Stimulated activated CD4-positive, alpha-beta T cell treated with anti-CD3 and anti-CD28 coated beads, Interleukin-12 subunit alpha, Interleukin-12 subunit beta, amount 100 ng/mL, for 24 hours (primary cell): Measurements from ENCODE around the gene ADAMTS13.

Experiments
- DNase-seq, 2 experiments: peaks; one replicate each; pipeline ENCODE4 v3.0.0-alpha.2; 2020; ENCODE audit warnings: low read depth in 2 of 2

ADAMTS13 gene

DNA sequence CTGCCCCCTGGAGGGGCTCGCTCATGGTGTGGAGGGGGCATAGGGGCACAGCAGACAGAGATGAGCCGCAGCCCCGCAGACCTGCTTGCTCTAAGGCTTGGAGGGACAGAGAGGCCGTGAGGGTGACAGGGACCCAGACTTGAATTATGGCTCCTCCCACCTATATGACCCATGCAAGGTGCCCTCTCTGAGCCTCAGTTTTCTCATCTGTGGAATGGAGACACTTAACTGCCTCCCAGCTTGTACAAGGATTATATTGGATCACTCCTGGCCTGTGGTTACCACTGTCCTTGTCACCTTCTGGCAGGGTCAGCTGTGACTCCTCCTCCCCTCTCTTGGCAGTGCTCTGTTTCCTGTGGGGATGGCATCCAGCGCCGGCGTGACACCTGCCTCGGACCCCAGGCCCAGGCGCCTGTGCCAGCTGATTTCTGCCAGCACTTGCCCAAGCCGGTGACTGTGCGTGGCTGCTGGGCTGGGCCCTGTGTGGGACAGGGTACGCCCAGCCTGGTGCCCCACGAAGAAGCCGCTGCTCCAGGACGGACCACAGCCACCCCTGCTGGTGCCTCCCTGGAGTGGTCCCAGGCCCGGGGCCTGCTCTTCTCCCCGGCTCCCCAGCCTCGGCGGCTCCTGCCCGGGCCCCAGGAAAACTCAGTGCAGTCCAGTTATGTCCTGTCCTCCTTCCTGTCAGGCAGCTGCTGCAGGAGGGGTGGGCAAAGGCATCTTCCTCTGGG, 32.9 kb downstream of the ADAMTS13 start:
- DNase-seq, result no peak

DNA sequence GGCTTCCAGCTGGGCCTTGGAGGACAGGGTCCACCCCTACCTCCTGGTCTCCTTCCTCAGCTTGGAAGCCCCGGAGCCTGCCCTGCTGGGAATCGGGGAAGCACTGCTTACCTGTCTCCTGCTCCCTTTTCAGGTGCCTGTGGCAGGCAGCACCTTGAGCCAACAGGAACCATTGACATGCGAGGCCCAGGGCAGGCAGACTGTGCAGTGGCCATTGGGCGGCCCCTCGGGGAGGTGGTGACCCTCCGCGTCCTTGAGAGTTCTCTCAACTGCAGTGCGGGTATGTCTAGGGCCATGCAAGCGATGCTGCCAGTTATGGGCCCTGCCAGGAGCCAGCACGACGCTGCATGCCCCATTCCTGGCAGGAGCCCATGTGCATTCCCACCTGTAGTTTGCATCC, 33.8 kb downstream of the ADAMTS13 start:
- no peak for DNase-seq

DNA sequence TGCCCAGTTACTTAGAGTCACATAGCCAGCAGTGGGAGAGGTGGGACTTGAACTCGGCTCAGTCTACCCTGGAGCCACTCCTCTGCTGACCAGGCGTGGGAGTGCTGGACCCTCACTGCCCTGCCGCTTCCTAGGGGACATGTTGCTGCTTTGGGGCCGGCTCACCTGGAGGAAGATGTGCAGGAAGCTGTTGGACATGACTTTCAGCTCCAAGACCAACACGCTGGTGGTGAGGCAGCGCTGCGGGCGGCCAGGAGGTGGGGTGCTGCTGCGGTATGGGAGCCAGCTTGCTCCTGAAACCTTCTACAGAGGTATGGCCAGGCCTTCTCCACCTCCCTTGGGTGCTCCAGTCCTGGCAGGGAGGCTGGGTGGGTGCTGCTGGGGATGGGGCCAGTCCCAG, 34.2 kb downstream of the ADAMTS13 start:
- DNase-seq, result no peak

DNA sequence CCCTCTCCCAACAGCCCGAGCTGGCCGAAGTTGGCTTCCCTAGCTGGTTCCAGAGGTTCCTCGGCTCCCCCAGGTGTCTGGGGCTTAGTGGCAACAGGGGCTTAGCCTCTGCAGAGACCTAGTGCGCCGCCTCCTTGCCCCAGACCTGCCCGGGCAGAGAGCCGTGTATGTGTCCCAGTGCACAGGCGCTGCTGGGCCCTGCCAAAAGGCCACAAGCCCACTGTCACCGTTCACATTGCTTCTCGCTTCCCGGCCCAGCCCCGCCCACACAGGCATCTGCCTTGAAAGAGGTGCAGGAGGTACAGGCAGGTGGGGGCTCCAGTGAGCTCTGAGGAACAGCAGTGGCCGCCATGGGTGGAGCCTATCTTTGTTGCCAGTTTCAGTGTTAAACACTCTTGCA, 35.1 kb downstream of the ADAMTS13 start:
- DNase-seq, result no peak

DNA sequence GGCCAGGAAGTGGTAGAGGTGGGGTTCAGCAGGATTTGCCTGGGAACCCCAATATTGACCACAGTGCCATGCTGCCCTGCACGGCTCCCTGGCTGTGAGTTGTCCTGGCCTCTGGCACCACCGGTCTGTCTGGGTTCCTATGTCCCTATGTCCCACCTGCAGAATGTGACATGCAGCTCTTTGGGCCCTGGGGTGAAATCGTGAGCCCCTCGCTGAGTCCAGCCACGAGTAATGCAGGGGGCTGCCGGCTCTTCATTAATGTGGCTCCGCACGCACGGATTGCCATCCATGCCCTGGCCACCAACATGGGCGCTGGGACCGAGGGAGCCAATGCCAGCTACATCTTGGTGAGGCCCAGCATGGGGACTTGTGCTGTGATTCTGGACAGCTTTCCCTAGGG, 35.6 kb downstream of the ADAMTS13 start:
- DNase-seq, result no peak

GRCh38 chr9:133458643-133459312, 36.6 kb downstream of the ADAMTS13 start:
- DNase-seq, result no peak

GRCh38 chr9:133459476-133460404, 37.6 kb downstream of the ADAMTS13 start, which contains the start of gene CACFD1:
CACFD1 (plus strand) TSS chr9:133459978; CDS start chr9:133460067, 89 bp downstream.
- peak; percentile 83 to 93 for DNase-seq

DNA sequence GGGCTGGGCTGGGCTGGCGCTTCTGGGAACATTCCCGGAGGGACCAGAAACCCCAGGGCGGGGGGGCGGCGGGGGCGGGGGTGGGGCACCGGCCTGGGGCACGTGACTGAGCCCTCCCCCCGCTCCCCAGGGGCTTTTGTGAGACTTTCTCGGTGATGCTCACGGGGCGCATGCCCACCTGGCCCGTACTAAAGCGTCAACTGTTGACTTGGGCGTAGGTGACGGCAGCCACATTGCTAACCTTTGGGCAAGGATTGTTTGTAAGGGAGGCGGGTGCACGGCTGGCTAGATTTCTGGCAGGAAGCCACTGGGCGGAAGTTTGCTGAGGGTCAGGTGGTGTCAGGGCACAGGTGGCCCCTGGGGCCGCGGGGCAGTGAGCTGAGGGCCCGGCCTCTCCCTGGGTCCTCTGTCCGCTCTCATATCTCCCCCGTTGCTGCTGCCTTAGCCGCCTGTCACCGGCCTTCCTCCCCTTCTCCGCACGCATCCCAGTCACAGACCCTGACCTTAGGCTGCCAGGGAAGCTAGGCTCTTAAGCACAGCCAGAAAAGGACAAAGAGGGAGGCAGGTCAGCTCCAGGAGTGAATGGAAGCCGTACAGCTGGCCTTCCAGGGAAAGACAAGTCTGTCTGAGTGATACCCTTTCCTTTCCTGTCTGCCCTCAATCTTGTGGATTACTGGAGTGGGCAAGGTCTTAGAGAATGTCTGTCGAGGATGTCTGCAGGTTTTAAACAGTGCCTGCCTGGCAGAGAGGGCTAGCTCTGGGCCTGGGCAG, 38.4 kb downstream of the ADAMTS13 start:
- no peak for DNase-seq

- DNase-seq, result no peak
Observed at GRCh38 chr9:133461975-133462374, 39.8 kb downstream of the ADAMTS13 start.

GRCh38 chr9:133463234-133463863, 41.2 kb downstream of the ADAMTS13 start:
- no peak for DNase-seq

DNA sequence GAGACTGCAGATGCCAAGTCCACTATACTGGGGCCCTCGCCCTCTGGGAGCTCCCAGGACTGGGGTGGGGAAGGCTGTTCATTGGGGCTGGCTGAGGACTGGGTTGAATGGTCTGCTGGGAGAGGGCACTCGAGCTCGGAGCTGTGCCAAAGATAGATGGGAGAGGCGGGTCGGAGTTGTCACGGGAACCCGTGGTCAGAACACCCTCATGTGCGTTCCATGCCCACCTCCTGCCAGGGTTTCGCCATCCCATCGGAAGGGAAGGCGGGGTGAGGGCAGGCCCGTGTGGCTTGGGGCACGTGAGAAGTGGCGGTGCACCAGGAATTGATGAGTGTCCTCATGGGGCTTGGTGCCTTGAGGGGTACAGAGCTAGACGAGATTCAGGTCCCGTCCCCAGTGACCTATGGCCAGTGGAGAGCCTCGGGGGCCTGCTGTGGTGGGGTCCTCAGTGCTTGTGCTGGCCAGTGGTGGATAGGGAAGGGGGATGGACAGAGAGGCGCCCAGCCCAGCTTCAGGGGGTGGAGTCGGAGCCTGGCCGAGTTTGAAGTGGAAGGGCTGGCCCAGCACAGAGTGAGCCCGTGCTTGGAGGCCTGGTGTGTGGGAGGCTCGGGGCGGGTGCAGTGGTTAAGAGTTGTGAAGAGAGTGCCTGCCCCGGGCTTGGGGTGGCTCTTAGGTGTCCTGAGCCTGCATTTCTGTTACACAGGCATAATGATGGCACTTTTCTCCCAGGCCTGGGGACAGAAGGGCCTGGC, 41.9 kb downstream of the ADAMTS13 start:
- DNase-seq, result no peak

DNA sequence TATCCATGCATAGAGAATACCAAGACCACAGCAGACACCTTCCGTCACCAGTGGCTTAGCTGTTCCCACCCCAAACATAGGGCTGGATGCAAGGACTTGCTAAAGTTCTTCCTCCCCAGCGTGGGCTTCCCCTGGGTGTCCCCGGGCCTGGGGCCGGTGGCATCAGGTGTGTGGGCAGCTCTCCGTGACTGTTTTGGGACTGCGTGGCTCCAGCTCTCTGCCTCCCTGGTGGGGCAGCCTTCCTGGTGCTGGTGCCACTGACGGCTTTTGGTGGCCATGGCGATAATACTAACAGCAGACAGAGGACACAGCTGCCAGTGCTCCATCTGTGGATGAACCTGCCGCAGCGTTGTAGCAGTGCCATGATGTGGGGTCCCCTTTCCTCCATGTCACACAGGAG, 42.5 kb downstream of the ADAMTS13 start:
- DNase-seq, result no peak

DNA sequence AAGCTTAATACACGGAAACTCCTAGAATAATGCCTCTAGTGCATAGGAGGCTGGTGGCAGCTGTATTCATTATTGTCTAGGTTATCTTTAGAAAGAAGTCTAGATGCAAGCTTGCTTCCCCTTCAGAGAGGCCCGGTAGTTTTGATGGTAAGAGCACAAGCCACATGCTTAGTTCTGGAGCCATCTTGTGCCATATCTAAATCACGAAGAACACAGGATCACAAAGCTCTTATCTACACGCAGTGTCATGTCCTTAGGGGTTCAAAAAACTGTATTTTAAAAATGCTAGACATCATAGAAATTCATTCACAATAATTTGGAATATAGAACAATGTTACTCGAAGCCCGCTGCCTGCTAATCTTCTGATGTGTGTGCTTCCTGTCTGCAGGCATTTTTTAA, 43.8 kb downstream of the ADAMTS13 start:
- DNase-seq, result no peak

GRCh38 chr9:133467101-133467500, 44.9 kb downstream of the ADAMTS13 start:
- DNase-seq, result no peak

DNA sequence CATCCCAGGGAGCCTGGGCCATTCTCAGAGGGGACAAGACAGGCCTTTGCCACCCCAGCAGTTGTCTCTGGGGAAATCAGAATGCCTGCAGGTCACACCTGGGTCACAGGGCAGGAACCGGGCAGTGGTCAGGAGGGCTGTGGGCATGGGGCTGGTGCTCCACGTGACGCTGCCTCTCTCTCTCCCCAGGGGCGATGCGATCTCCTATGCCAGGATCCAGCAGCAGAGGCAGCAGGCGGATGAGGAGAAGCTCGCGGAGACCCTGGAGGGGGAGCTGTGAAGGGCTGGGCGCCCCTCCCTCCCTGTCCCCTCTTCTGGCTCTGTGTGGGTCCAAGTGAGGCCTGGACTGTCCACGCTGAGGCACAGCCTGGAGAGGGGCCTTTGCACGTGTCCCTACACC, 46.2 kb downstream of the ADAMTS13 start:
- no peak for DNase-seq

DNA sequence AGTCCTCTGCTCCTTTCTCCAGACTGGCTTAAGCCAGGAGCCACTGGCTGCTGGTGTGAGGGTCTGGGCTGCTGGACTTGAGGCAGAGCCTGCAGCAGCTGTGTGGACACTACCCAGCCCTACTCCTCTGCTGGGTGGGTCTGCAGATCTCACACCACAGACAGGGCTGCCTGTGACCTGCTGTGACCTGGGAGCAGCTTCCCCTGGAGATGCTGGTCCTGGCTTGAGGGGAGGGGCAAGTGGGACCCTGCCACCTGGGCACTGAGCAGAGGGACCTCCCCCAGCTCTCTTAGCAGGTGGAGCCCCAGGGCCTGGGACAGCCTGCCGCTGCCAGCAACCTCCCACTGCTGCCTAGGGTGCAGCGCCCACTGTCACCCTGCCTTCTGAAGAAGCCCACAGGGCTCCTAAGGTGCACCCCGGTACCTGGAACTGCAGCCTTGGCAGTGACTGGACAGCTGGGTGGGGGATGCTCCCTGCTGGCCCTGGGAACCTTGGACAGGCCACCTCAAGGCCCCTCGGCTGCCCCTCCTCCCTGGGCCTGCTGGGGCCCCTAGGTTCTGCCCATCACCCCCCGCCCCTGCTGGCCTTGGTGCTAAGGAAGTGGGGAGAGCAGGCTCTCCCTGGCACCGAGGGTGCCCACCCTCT, 46.7 kb downstream of the ADAMTS13 start:
- no peak for DNase-seq

DNA sequence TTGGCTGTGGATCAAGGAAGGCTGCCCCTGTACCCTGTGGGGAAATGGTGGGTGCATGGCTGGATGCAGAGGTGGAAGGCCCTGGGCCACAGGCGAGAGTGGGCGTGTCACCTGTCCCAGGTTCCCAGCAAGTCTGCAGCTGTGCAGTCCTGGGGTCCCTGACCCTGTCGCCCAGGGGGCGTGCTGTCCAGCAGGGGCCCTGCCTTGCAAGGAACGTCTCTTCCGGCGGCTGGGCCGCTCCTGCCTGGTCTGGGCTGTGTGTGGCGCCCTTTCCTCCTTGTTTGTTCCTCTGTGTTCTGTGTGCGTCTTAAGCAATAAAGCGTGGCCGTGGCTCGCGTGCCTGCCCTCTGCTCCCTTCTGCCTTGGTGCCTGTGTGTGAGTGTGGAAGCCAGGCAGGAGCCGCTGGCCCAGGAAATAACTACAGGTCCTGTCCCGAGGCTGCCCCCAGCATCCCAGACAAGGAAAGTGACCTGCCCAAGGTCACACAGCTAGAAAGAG, 48.3 kb downstream of the ADAMTS13 start:
- DNase-seq, result no peak

GRCh38 chr9:133470988-133471387, 48.8 kb downstream of the ADAMTS13 start:
- no peak for DNase-seq

GRCh38 chr9:133471551-133472276, 49.5 kb downstream of the ADAMTS13 start:
- DNase-seq, result no peak
